ENCODE data around the gene PEAK3. TPM values are rescaled to one million over a fixed set of nuclear protein-coding genes. Genes with fewer than 3 reads are reported as not detected.

PEAK3 gene
- polyA plus RNA-seq, 1 experiment, result not detected

GRCh38 chr19:2259336-2259735 lies 22.6 kb downstream of the PEAK3 start:
- H3K4me3 ChIP-seq (ENCODE audit: low read depth, low read length), result no peak overlapping the region
- ChIA-PET POLR2A (no interaction called here), CTCF (interaction anchor here (0.9 to 2.3 kb wide), 3 partner anchors 17 to 104 kb away, joined by 3 to 9 read pairs (median 4); no protein-coding TSS in a partner anchor)
- H3K36me3 ChIP-seq (ENCODE audit: control insufficient read depth, insufficient read depth, low read length), result no peaks in the 10 kb centered on the region
- DNase-seq (ENCODE audit: low read depth), result no peak
- H3K27me3 ChIP-seq (ENCODE audit: control insufficient read depth, insufficient read depth, low read length), result no peaks in the 10 kb centered on the region
- no peak for TF ChIP-seq CTCF (IDR thresholded peaks at IDR 0.05; ENCODE audit: insufficient read depth, low read depth, low read length)

GRCh38 chr19:2255982-2256685 lies 25.8 kb downstream of the PEAK3 start, which contains the start of gene JSRP1:
Gene JSRP1, minus strand, starts transcription at chr19:2256417. Its CDS starts 1,103 bp downstream, at chr19:2255314.
- TF ChIP-seq CTCF (IDR thresholded peaks at IDR 0.05; ENCODE audit: insufficient read depth, low read depth, low read length), result no peak
- Histone ChIP-seq H3K27me3 (ENCODE audit: control insufficient read depth, insufficient read depth, low read length) (peaks cover 14% of the 10 kb centered on the region), H3K4me3 (ENCODE audit: low read depth, low read length) (no peak within 1 kb of the TSS), H3K36me3 (ENCODE audit: control insufficient read depth, insufficient read depth, low read length) (no peaks in the 10 kb centered on the region)
- CTCF ChIA-PET, result interaction anchor here (1.6 kb wide), 1 partner anchor 18 kb away, joined by 3 read pairs; no protein-coding TSS in a partner anchor
- DNase-seq (ENCODE audit: low read depth), result no peak
- POLR2A ChIA-PET, result no interaction called here

GRCh38 chr19:2255112-2255845 lies 26.7 kb downstream of the PEAK3 start:
- POLR2A ChIA-PET, result no interaction called here
- DNase-seq (ENCODE audit: low read depth), result no peak

GRCh38 chr19:2254064-2254872 lies 27.7 kb downstream of the PEAK3 start:
- no peak for DNase-seq (ENCODE audit: low read depth)
- Histone ChIP-seq H3K36me3 (ENCODE audit: control insufficient read depth, insufficient read depth, low read length) (no peaks in the 10 kb centered on the region), H3K27me3 (ENCODE audit: control insufficient read depth, insufficient read depth, low read length) (peaks cover 14% of the 10 kb centered on the region), H3K4me3 (ENCODE audit: low read depth, low read length) (no peak overlapping the region)
- ChIA-PET POLR2A (no interaction called here), CTCF (interaction anchor here (0.9 to 1.6 kb wide), 4 partner anchors 15 to 19 kb away, joined by 3 to 4 read pairs (median 3); partner anchors contain the start of gene PLEKHJ1)
- peak; percentile 50 for TF ChIP-seq CTCF (IDR thresholded peaks at IDR 0.05; ENCODE audit: insufficient read depth, low read depth, low read length)

More at GRCh38 chr19:2255112-2255845, 26.7 kb downstream of the PEAK3 start:
- H3K36me3 ChIP-seq (ENCODE audit: control insufficient read depth, insufficient read depth, low read length), result no peaks in the 10 kb centered on the region
- CTCF ChIA-PET, result interaction anchor here (0.6 to 1.6 kb wide), 2 partner anchors 18 to 71 kb away, joined by 3 read pairs; no protein-coding TSS in a partner anchor
- H3K27me3 ChIP-seq (ENCODE audit: control insufficient read depth, insufficient read depth, low read length), result peaks cover 14% of the 10 kb centered on the region
- H3K4me3 ChIP-seq (ENCODE audit: low read depth, low read length), result no peak overlapping the region
- TF ChIP-seq CTCF (IDR thresholded peaks at IDR 0.05; ENCODE audit: insufficient read depth, low read depth, low read length), result no peak

Measured in BJ (cell line).